Activated CD4-positive, alpha-beta memory T cell treated with anti-CD3 and anti-CD28 coated beads, Interleukin-2, amount 10 ng/mL, durations not matched to agents 7 days and 5 days (primary cell): ENCODE results near the gene ZP2. TPM values are rescaled to one million over a fixed set of nuclear protein-coding genes. Genes with fewer than 3 reads are reported as not detected.

Experiments used
- CTCF ChIA-PET: fragments of 350-600 bp; sonication (Branson Sonifier 250); formaldehyde crosslinking; loops from one replicate; lab custom pipeline; 2021; ENCODE audit warnings: antibody characterized with exemption, inconsistent platforms; lab: Charles Lee
- POLR2A ChIA-PET: fragments of 350-600 bp; sonication (Branson Sonifier 250); formaldehyde crosslinking; loops from one replicate; lab custom pipeline; 2021; ENCODE audit warnings: antibody characterized with exemption; lab: Charles Lee
- DNase-seq: peaks from one replicate; pipeline ENCODE4 v3.0.0-alpha.2; 2020
- H3K27ac Mint-ChIP-seq: one replicate; pipeline ENCODE4 v1.8.0; 2021; ENCODE audit warnings: mild to moderate bottlenecking, mixed read lengths
- H3K27me3 Mint-ChIP-seq: one replicate; pipeline ENCODE4 v1.8.0; 2021; ENCODE audit warnings: mixed read lengths
- H3K36me3 Mint-ChIP-seq: one replicate; pipeline ENCODE4 v1.8.0; 2021; ENCODE audit warnings: low read depth, mixed read lengths
- H3K4me1 Mint-ChIP-seq: one replicate; pipeline ENCODE4 v1.8.0; 2021; ENCODE audit warnings: mixed read lengths
- H3K4me3 Mint-ChIP-seq: one replicate; pipeline ENCODE4 v1.8.0; 2021; ENCODE audit warnings: mild to moderate bottlenecking, mixed read lengths
- H3K9me3 Mint-ChIP-seq: one replicate; pipeline ENCODE4 v1.8.0; 2021; ENCODE audit warnings: mixed read lengths
- total RNA-seq, 2 experiments: library from RNA; stranded (reverse); gene quantifications; one replicate each; pipeline ENCODE4 v1.2.3, GENCODE V29; 2021

Gene ZP2
- total RNA-seq, 2 experiments from 2014 or later = 0.10 to 0.20 TPM

DNA sequence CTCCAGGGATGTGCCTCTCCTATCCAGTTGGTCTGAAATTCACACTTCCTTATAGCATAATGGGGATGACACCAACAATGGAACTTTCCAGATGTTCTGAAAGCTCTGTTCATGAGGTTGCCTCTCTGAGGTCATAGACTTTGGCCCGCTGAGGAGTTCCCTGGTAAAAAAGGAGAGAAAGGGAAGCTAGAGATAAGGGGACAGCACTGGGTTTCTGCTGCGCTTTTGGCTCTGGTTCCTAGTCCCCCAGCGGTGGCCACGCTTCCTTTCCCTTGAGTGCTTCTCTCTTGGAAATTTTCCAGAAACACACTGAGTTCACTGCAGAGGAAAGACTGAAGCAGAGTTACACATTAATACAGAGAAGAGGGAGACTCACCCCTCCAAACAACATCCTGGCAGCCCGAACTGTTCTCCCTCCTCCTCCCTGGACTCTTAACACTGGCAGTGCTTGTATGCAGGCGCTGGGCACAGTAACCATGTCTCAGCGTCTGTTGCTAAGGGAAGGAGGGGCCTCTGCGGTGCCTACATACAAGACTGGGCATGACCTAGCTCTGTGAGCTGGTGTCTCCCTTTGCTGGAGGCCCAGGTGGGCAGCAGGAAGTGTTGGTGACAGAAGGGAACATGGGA lies 60.9 kb downstream of the ZP2 start, which contains the start of gene DNAH3:
Gene DNAH3 (minus strand): TSS at position 472 of the 627 bp plus-strand sequence. CDS start 527 bp downstream, outside the sequence.
- Mint-ChIP-seq H3K27me3 (peaks cover 29% of the 10 kb centered on the region), H3K9me3 (no peaks in the 10 kb centered on the region), H3K4me3 (no peak within 1 kb of the TSS), H3K36me3 (no peaks in the 10 kb centered on the region), H3K4me1 (no peaks in the 10 kb centered on the region), H3K27ac (no peak within 1 kb of the TSS)
- CTCF ChIA-PET = interaction anchor here (0.6 kb wide), 1 partner anchor 377 kb away, joined by 3 read pairs; no protein-coding TSS in a partner anchor
- DNase-seq = no peak
- POLR2A ChIA-PET = no interaction called here

Other genes with a start within 250 kb of the ZP2 start
- gene DNAH3, start 60.7 kb downstream of the ZP2 start, total RNA-seq = under 1 TPM; 0.03 to 0.05 TPM
- 10 to 100 TPM; 15.8 to 19.2 TPM for gene LDAF1, start 52.9 kb downstream of the ZP2 start, total RNA-seq
- gene ANKS4B, start 22.1 kb upstream of the ZP2 start, total RNA-seq = not detected
- gene CRYM, start 66.7 kb upstream of the ZP2 start, total RNA-seq = not detected